ENCODE data around the gene TSPO.

TSPO gene

GRCh38 chr22:43179146-43179910 is 28.0 kb downstream of the TSPO start:
- no peak for DNase-seq (ENCODE audit: low read depth)

- no peak for DNase-seq (ENCODE audit: low read depth)
These were observed 28.5 kb downstream of the TSPO start for GRCh38 chr22:43179911-43180195.

GRCh38 chr22:43180670-43181069 is 29.3 kb downstream of the TSPO start:
- DNase-seq (ENCODE audit: low read depth): no peak

GRCh38 chr22:43181321-43182076 is 30.1 kb downstream of the TSPO start:
- no peak for DNase-seq (ENCODE audit: low read depth)

- DNase-seq (ENCODE audit: low read depth): no peak
These were observed 30.8 kb downstream of the TSPO start for GRCh38 chr22:43182118-43182517.

GRCh38 chr22:43182726-43183125 is 31.4 kb downstream of the TSPO start:
- DNase-seq (ENCODE audit: low read depth): no peak

GRCh38 chr22:43183496-43184277 is 32.3 kb downstream of the TSPO start:
- no peak for DNase-seq (ENCODE audit: low read depth)

- DNase-seq (ENCODE audit: low read depth): no peak
These were observed 34.5 kb downstream of the TSPO start for GRCh38 chr22:43185860-43186261.

- DNase-seq (ENCODE audit: low read depth): no peak
These were observed 35.2 kb downstream of the TSPO start, which contains the start of gene TTLL12 for GRCh38 chr22:43186272-43187170. Gene TTLL12 (minus strand): TSS chr22:43187134. CDS start chr22:43187069, 65 bp downstream.

- peak; percentile 88 for DNase-seq (ENCODE audit: low read depth)
These were observed 36.1 kb downstream of the TSPO start for GRCh38 chr22:43187171-43188099.

- no peak for DNase-seq (ENCODE audit: low read depth)
These were observed 37.6 kb downstream of the TSPO start for GRCh38 chr22:43188829-43189545.

GRCh38 chr22:43191831-43192230 is 40.5 kb downstream of the TSPO start:
- DNase-seq (ENCODE audit: low read depth): no peak

- DNase-seq (ENCODE audit: low read depth): no peak
These were observed 46.0 kb downstream of the TSPO start for GRCh38 chr22:43197271-43197941.

GRCh38 chr22:43198126-43198525 is 46.8 kb downstream of the TSPO start:
- DNase-seq (ENCODE audit: low read depth): no peak

- no peak for DNase-seq (ENCODE audit: low read depth)
These were observed 47.6 kb downstream of the TSPO start for GRCh38 chr22:43198936-43199335.

- DNase-seq (ENCODE audit: low read depth): no peak
These were observed 48.2 kb downstream of the TSPO start for GRCh38 chr22:43199541-43199940.

- DNase-seq (ENCODE audit: low read depth): no peak
These were observed 48.7 kb downstream of the TSPO start for GRCh38 chr22:43200031-43200430.

- no peak for DNase-seq (ENCODE audit: low read depth)
These were observed 49.2 kb downstream of the TSPO start for GRCh38 chr22:43200555-43200954.

- no peak for DNase-seq (ENCODE audit: low read depth)
These were observed 50.3 kb downstream of the TSPO start for GRCh38 chr22:43201486-43202219.
